Kidney (tissue), 14 donors: ENCODE results near the gene RESP18. TPM values are rescaled to one million over a fixed set of nuclear protein-coding genes. Genes with fewer than 3 reads are reported as not detected.

ENCODE experiments used
- DNase-seq, 5 donors: peaks; one replicate each; pipeline ENCODE4 v3.0.0-alpha.2; 2013 to 2020
- FAIRE-seq: peaks from 2 replicates; lab custom pipeline; 2012; peaks lifted over from hg19 to GRCh38; lab: Jason Lieb, UNC
- H3K27ac ChIP-seq, 2 donors: one replicate each; pipeline ENCODE4 v1.7.0; 2013; ENCODE audit warnings: low read depth in 2 of 2, low read length in 2 of 2, inconsistent platforms in 1 of 2
- H3K27me3 ChIP-seq: one replicate; pipeline ENCODE4 v1.7.1; 2013; ENCODE audit warnings: low read length, inconsistent platforms; ENCODE audit not compliant: control insufficient read depth, insufficient read depth
- H3K36me3 ChIP-seq, 3 donors: one replicate each; pipeline versions ENCODE4 v1.7.0 to v1.7.1; 2013; ENCODE audit warnings: low read length in 3 of 3, control low read depth in 1 of 3, inconsistent platforms in 1 of 3; ENCODE audit not compliant: insufficient read depth in 3 of 3, control insufficient read depth in 2 of 3
- H3K4me1 ChIP-seq, 3 donors: one replicate each; pipeline versions ENCODE4 v1.7.0 to v1.7.1; 2013; ENCODE audit warnings: low read length in 3 of 3, inconsistent platforms in 1 of 3, low read depth in 1 of 3; ENCODE audit not compliant: control insufficient read depth in 2 of 3, insufficient read depth in 2 of 3
- H3K4me3 ChIP-seq, 3 donors: one replicate each; pipeline versions ENCODE4 v1.7.0 to v1.8.1; 2013; ENCODE audit warnings: low read length in 3 of 3, control low read depth in 1 of 3, inconsistent platforms in 1 of 3
- H3K9ac ChIP-seq, 3 donors: one replicate each; pipeline versions ENCODE4 v1.7.0 to v1.7.1; 2013; ENCODE audit warnings: low read length in 3 of 3, control low read depth in 1 of 3, inconsistent platforms in 1 of 3
- H3K9me3 ChIP-seq, 3 donors: one replicate each; pipeline versions ENCODE4 v1.7.0 to v1.7.1; 2013; ENCODE audit warnings: low read length in 3 of 3, control low read depth in 1 of 3, inconsistent platforms in 1 of 3; ENCODE audit not compliant: control insufficient read depth in 2 of 3, insufficient read depth in 1 of 3
- intact Hi-C: fragments of 100-400 bp; cut with DNase I; formaldehyde crosslinking; loops from one replicate; pipeline ENCODE4 v1.11.1; 2022
- polyA plus RNA-seq: library from polyadenylated mRNA; stranded (reverse); fragments of 350-450 nt; fragmentation: Illumina TruSeq; extraction: RNeasy Lipid Tissue Mini Kit (QIAGEN cat#74804); gene quantifications from one replicate; pipeline ENCODE4 v1.2.3, GENCODE V29; 2014; ENCODE audit warnings: low read depth, low replicate concordance; ENCODE audit not compliant: insufficient read depth
- total RNA-seq: library from RNA; stranded (reverse); fragmentation: NEBNext Ultra II Directional; extraction: Animal tissue kit (Norgen Biotek cat#: 25700); gene quantifications from one replicate; pipeline ENCODE4 v1.2.1, GENCODE V29; 2021
- TF ChIP-seq, protein P1 (sequence below): IDR thresholded peaks from 3 replicates; pipeline ENCODE4 v1.5.1; 2012; ENCODE audit warnings: mild to moderate bottlenecking, moderate library complexity, borderline replicate concordance; ENCODE audit not compliant: insufficient read depth; ENCODE audit errors: extremely low read depth
- donor health status: control.
- donor health status: control.
- donor health status: control.
- donor health status: control.
- donor health status: control.
- donor health status: DM: yes; HTN: yes; CAD: no.
- donor health status: Normal renal cell carcinoma (clear cell type).

Gene RESP18
- total and polyA plus RNA-seq, 2 donors from 2014 or later: not detected

DNA sequence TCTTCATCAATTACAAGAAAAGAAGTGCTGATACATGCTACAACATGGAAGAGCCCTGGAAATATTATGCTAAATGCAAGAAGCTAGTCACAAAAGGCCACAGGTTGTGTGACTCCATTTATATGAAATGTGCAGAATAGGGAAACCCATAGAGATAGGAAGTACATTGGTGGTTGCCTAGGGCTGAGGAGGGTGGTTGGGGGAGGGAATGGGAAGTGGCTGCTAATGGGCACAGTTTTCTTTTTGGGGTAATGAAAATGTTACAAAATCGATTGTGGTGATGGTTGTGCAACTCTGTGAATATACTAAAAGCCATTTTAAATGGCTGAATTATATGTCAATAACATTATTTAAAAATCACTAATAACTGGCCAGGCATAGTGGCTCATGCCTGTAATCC lies 24.3 kb upstream of the RESP18 start:
- DNase-seq (no peak), FAIRE-seq (no peak)
- H3K36me3 ChIP-seq: no peaks in the 10 kb centered on the region
- H3K4me3 ChIP-seq: no peak overlapping the region
- H3K9me3 ChIP-seq: no peaks in the 10 kb centered on the region
- H3K4me1 ChIP-seq: peaks cover 0 to 3% (median 0%) of the 10 kb centered on the region in 3 donors
- H3K27me3 ChIP-seq: peaks cover 16% of the 10 kb centered on the region
- H3K9ac ChIP-seq: no peak overlapping the region
- intact Hi-C loops: no loop called here
- no peak overlapping the region for H3K27ac ChIP-seq
- TF ChIP-seq, protein P1, sequence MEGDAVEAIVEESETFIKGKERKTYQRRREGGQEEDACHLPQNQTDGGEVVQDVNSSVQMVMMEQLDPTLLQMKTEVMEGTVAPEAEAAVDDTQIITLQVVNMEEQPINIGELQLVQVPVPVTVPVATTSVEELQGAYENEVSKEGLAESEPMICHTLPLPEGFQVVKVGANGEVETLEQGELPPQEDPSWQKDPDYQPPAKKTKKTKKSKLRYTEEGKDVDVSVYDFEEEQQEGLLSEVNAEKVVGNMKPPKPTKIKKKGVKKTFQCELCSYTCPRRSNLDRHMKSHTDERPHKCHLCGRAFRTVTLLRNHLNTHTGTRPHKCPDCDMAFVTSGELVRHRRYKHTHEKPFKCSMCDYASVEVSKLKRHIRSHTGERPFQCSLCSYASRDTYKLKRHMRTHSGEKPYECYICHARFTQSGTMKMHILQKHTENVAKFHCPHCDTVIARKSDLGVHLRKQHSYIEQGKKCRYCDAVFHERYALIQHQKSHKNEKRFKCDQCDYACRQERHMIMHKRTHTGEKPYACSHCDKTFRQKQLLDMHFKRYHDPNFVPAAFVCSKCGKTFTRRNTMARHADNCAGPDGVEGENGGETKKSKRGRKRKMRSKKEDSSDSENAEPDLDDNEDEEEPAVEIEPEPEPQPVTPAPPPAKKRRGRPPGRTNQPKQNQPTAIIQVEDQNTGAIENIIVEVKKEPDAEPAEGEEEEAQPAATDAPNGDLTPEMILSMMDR: no peak

DNA sequence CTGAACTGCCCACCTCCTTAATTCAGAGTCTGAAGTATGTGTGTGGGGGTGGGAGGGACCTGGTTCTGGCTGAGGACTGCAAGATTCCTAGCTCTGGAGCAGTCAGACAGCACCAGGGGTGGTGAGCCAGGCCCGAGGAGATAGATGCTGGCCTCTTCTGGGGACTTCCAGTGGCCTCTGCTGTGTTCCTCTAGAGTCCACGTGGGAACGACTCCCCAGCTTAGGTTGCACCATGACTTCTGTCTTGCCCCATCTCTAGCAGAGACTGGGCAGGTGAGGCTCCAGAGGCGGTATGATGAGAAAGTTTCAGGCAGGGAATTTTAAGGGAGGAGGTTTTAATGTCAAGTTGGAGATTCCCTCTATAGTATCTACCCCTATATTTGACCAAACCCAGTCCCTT lies 22.0 kb upstream of the RESP18 start:
- H3K27me3 ChIP-seq: peaks cover 16% of the 10 kb centered on the region
- DNase-seq (no peak), FAIRE-seq (no peak)
- H3K4me3 ChIP-seq: no peak overlapping the region
- peaks cover 0 to 3% (median 0%) of the 10 kb centered on the region in 3 donors for H3K4me1 ChIP-seq
- H3K9me3 ChIP-seq: no peaks in the 10 kb centered on the region
- H3K36me3 ChIP-seq: no peaks in the 10 kb centered on the region
- H3K9ac ChIP-seq: no peak overlapping the region
- TF ChIP-seq, protein P1: no peak
- intact Hi-C loops: no loop called here
- no peak overlapping the region for H3K27ac ChIP-seq

DNA sequence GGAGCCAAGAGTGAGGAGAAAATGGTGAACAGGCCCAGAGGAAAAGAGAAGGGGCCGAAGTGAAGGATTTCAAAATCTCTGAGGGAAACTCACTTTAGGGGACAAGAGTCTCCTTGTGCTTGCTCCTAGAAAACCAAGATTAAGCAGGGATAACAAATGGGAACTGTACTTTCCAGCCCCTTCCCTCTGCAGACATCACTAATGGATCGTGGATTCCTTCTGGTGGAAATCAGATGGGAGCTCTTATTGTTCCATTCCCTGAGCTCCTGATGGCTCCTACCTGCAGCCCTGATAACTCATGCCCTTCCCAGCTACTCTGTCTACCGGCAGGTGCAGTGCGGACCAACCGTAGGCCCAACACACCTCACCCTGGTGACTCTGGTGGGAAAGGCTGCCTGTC lies 20.6 kb upstream of the RESP18 start:
- TF ChIP-seq, protein P1: no peak
- H3K9ac ChIP-seq: no peak overlapping the region
- H3K27me3 ChIP-seq: peaks cover 13% of the 10 kb centered on the region
- H3K4me3 ChIP-seq: no peak overlapping the region
- H3K27ac ChIP-seq: no peak overlapping the region
- H3K36me3 ChIP-seq: no peaks in the 10 kb centered on the region
- intact Hi-C loops: no loop called here
- H3K4me1 ChIP-seq: peaks cover 0 to under 1% (median 0%) of the 10 kb centered on the region in 3 donors
- DNase-seq: no peak
- no peaks in the 10 kb centered on the region for H3K9me3 ChIP-seq
- no peak for FAIRE-seq

DNA sequence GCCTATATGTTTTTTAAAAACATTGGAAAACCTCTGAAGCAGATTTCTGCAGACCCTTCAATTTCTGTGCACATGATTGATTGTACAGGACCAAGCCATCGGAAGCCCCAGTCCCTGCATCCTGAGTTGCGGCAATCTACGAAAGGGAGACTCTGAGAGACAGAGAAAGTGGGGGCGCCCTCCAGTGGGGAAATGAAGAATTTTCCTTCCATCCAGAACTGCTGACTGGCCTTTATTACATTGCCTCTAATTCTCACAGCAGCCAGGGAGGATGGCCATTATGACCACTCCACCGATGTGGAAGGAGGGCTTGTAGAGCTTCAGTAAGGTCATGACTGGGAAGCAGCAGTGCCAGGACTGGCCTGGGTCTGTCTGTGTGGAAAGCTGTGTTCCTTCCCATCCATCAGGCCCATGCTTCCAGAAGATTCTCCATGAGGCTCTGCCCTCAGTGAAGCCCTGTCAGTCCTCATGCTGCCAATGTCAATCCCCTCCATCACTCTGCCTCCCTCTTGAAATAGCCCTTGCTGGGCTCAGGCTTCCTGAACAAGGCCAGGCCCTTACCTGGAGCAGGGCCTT lies 20.0 kb upstream of the RESP18 start:
- TF ChIP-seq, protein P1: peak; percentile 57
- no peak overlapping the region for H3K4me3 ChIP-seq
- H3K9me3 ChIP-seq: no peaks in the 10 kb centered on the region
- no peak overlapping the region for H3K9ac ChIP-seq
- no peak overlapping the region for H3K27ac ChIP-seq
- intact Hi-C loops: no loop called here
- DNase-seq (peak in 4 of 5 donors; percentile 52 to 58 (median 56)), FAIRE-seq (no peak)
- peaks cover 10% of the 10 kb centered on the region for H3K27me3 ChIP-seq
- no peaks in the 10 kb centered on the region for H3K36me3 ChIP-seq
- no peaks in the 10 kb centered on the region for H3K4me1 ChIP-seq
